ENCODE measurements around the gene PLAC8.
"Not testable (repeated sequence)": the region's sequence is repeated elsewhere in the genome, so short reads cannot be mapped to it uniquely, and the experiment has no call there.

The PLAC8 gene

DNA sequence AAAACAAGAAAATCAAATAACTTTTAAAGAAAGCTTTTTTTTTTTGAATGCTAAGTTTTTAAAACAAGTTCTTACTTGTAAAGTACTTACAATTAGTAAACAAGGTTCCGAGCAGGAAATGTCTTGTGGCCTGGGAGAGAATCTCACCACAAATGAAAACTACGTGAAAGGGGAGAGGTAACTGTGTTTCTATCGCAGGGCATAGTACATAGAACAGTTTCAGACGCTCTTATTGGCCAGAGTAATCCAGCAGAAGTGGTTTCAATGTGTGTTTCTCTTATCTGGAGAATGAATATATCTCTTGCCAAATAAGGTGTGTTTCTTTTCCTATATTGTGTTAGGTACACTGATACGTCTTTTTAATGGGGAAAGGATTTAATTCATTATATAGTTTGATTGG is at the start of gene PLAC8:
TSS of gene PLAC8 (minus strand) at position 154 of the 400 bp plus-strand sequence. CDS start 6,808 bp downstream, outside the sequence.
- DNase-seq (ENCODE audit: low read depth), result peak; percentile 6

DNA sequence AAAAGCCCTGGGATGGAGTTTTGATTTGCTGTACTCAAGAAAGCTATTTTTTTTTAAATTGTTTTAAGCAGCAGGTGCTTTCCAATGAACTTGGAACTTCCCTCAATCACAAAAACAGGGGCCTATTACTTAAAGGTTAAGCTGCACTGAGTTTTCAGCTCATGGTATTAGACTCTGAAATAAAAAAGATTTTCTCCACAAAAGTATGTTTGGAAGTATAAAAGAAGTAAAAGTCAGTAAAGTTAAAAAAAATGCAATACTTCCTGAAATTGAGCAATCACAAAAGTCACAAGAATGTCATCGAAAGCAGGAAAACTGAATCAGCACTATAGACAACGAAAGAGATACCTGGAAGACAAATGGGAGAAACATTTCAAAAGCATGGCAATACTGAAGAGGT is 38.9 kb upstream of the PLAC8 start:
- DNase-seq (ENCODE audit: low read depth), result no peak

DNA sequence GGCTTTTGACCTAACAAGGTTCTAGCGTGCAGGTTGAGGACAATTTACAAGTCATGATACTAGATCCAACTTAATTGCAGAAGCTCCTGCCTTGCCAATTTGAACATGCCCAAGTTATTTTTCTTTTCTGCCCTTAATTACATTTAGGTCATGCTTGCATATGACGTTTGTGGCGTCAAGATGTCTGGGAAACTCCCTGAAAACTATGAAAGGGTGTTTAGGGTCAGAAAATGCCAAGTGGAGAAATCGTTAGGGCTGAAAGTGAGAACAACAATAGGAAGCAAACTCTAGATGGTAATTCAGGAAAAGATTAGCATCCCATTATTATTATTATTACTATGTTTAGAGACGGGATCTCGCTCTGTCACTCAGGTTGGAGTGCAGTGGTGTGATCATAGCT is 38.2 kb upstream of the PLAC8 start:
- DNase-seq (ENCODE audit: low read depth), result no peak

DNA sequence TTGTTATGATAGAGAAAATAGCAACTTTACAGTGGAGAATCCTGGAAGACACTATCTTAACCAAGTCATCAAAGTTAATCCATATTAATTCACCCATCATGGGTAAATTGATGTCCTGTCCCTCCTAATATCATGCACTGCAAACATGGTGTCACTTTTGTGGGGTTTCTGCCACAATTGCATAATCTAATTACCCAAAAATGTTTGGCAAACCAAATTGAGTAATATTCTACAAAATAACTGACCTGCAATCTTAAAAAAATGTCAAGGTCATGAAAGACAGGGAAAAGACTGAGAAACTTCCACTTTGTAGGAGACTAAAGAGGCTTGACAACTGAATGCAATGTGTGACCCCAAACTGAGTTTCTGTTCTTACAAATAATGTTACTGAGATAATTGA is 37.1 kb upstream of the PLAC8 start:
- DNase-seq (ENCODE audit: low read depth), result no peak

- no peak for DNase-seq (ENCODE audit: low read depth)
Measured at GRCh38 chr4:83150653-83151330, 36.3 kb upstream of the PLAC8 start.

- DNase-seq (ENCODE audit: low read depth), result no peak
Measured at GRCh38 chr4:83149865-83150652, 35.5 kb upstream of the PLAC8 start.

DNA sequence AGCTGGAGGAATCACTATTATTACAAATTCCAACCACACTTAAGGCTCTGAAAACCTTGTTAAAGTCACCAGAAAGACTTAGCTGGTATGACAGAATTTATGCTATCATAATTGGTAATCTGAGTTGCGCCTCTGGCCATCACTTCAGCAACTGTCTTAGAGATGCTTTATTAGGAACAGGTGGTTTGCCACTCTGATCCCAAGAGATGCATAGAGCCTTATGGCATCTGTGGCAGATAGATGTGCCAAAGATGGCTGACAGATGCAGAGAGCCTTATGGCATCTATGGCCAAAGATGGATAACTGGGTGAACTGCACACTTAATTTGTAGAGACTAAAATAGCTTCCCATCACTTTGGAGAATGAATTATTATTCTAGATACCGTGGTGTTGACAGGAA is 32.3 kb upstream of the PLAC8 start:
- DNase-seq (ENCODE audit: low read depth), result no peak

- not testable (repeated sequence) for DNase-seq (ENCODE audit: low read depth)
Measured at GRCh38 chr4:83145776-83146175, 31.2 kb upstream of the PLAC8 start.

- no peak for DNase-seq (ENCODE audit: low read depth)
Measured at GRCh38 chr4:83139514-83140156, 25.1 kb upstream of the PLAC8 start.

GRCh38 chr4:83138946-83139345 is 24.4 kb upstream of the PLAC8 start:
- DNase-seq (ENCODE audit: low read depth), result no peak

GRCh38 chr4:83132065-83132464 is 17.5 kb upstream of the PLAC8 start:
- no peak for DNase-seq (ENCODE audit: low read depth)

DNA sequence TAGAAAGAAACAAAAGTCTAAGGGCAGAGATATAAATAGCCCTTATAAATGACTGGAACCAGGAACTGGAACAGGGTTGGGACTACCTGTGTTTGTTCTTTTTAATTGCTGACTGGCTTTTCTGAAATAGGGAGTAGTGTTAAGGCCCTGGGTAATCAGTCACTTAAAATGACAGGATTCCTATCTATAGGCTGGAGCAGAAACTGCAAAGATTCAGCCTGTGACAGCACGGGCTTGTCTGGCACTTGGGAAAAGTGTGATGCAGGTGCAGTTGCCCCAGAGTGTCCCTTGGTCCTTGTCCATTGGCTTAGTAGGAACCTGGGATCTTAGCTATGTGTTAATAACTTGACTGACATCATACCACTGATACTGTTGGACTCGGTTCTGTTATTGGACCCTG is 14.7 kb upstream of the PLAC8 start:
- DNase-seq (ENCODE audit: low read depth), result no peak

GRCh38 chr4:83128240-83128929 is 13.9 kb upstream of the PLAC8 start:
- DNase-seq (ENCODE audit: low read depth), result no peak

DNA sequence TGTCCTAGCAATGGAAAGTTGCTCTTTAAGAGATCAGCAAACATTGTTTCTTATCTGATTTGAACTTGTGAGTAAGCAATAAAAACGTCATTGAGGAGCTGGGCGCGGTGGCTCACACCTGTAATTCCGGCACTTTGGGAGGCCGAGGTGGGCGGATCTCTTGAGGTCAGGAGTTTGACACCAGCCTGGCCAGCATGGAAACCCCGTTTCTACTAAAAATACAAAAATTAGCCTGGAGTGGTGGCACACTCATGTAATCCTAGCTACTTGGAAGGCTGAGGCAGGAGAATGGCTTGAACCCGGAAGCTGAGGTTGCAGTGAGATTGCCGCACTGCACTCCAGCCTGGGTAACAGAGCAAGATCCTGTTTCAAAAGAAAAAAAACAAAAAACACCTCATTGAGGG is 11.2 kb upstream of the PLAC8 start:
- DNase-seq (ENCODE audit: low read depth), result peak; percentile 17

GRCh38 chr4:83124111-83124780 is 9.7 kb upstream of the PLAC8 start:
- DNase-seq (ENCODE audit: low read depth), result no peak

DNA sequence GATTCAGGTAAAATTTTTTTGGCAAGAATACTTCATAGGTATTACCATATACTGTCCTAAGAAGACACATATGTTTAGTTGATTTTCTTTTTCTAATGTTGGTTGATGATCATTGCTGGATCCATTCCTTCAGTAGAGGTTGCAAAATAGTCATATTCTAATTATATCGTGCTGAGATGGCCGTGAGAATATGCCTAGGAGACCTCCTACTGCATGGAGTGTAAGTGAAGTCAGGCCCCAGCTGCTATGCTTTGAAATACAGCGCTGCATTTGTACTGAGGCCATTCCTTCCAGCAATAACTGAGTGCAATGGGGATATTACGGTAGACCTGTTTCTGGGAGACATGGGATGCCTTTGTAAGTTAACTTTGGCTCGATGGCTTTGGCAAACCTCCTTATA is 6.7 kb upstream of the PLAC8 start:
- no peak for DNase-seq (ENCODE audit: low read depth)

DNA sequence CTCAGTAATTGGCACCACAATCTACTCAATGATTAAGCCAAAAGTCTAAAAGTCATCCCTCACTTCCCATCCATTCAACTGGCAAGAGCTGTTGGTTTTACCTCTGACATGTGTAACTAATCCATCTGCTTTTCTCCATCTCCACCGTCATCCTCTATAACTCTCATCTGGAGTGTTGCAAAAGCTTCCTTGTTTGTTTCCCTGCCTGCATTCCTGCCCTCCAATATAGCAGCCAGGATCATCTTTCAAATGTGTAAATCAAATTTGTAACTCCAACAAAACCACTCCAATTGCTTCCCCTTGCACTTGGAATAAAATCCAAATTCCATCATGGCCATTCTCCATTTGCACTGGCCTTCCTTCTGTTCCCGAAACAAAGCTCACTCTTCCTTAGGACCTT is 4.3 kb upstream of the PLAC8 start:
- DNase-seq (ENCODE audit: low read depth), result no peak

DNA sequence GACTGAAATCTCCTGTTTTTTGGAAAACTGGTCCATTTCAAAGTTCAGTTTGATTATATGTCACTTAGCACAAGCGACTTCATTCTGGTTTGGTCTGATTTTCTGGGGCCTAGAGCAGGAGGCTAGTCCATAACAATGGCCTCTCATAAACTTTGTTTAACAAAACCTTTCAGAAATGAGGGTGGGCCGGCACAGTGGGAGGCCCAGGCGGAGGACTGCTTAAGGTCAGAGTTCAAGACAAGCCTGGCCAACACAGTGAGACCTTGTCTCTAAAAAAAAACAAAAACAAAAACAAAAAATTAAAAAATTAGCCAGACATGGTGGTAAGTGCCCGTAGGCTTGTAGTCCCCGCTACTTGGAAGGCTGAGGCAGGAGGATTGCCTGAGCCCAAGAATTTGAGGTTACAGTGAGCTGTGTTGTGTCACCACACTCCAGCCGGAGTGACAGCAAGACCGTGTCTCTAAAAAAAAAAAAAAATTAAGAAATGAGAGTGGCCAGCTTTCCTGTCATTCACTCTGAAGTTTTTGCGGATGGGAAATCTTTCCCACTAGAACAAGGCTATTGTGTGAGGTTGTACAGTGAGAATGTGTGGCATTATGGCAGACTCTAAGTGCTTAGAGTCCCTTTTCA is 1.2 kb upstream of the PLAC8 start:
- no peak for DNase-seq (ENCODE audit: low read depth)

DNA sequence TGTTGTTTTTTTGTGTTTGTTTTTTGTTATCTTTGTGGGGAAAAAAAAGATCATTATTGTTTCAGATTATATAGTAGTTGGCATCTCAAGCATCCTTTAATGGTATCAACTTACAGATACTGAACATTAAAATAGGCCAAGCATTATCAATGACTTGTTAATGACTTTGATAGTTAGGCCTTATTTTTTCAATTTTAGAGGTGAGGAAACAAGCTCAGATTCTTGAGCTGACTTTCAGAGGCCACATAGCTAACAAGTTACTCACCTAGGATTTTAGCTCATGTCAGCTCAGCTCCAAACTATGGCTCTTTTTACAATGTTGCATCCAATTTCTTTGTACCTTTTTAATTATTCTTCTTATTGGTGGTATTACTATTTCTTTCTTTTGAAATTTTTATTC is 471 bp upstream of the PLAC8 start:
- DNase-seq (ENCODE audit: low read depth), result no peak

GRCh38 chr4:83113429-83113786 is 1.1 kb downstream of the PLAC8 start:
- DNase-seq (ENCODE audit: low read depth), result no peak

GRCh38 chr4:83112678-83113428 is 1.7 kb downstream of the PLAC8 start:
- no peak for DNase-seq (ENCODE audit: low read depth)
